Esophagus squamous epithelium (tissue), 5 donors: Measurements from ENCODE around the gene ANO2. TPM values are rescaled to one million over a fixed set of nuclear protein-coding genes. Genes with fewer than 3 reads are reported as not detected.

ENCODE experiments used
- DNase-seq: peaks from one replicate; lab custom pipeline; 2025; lab: John Stamatoyannopoulos, UW
- H3K27ac ChIP-seq, 4 donors: fragments of 200-600 bp; sonication (generic); one replicate each; pipeline ENCODE4 v1.5.1; 2016 to 2019; ENCODE audit warnings: mild to moderate bottlenecking in 1 of 4
- H3K27me3 ChIP-seq, 4 donors: fragments of 200-600 bp; sonication (generic); 1 replicate in 3 of 4; 2 replicates in 1 of 4; pipeline versions ENCODE4 v1.5.1 to v1.6.0; 2017 to 2021; ENCODE audit warnings: antibody characterized with exemption in 1 of 4
- H3K36me3 ChIP-seq, 3 donors: fragments of 200-600 bp; sonication (generic); one replicate each; pipeline ENCODE4 v1.5.1; 2016 to 2019
- H3K4me1 ChIP-seq, 3 donors: fragments of 200-600 bp; sonication (generic); one replicate each; pipeline ENCODE4 v1.5.1; 2017 to 2019
- H3K4me3 ChIP-seq, 4 donors: fragments of 200-600 bp; sonication (generic); 1 replicate in 3 of 4; 2 replicates in 1 of 4; pipeline ENCODE4 v1.5.1; 2016 to 2019; ENCODE audit warnings: mild to moderate bottlenecking in 2 of 4, moderate library complexity in 1 of 4
- H3K9me3 ChIP-seq, 3 donors: fragments of 200-600 bp; sonication (generic); one replicate each; pipeline ENCODE4 v1.5.1; 2016 to 2019
- POLR2A ChIP-seq, 4 donors: fragments of 450-650 bp; IDR thresholded peaks; one replicate each; pipeline ENCODE4 v1.6.1; 2017; ENCODE audit warnings: antibody characterized with exemption in 4 of 4, mild to moderate bottlenecking in 4 of 4, moderate library complexity in 3 of 4
- WGBS, 2 donors: methylation state at CpG; one replicate each; pipeline ENCODE4 v1.1.5; 2018; 5-methylcytosine and 5-hydroxymethylcytosine counted together
- intact Hi-C: fragments of 100-400 bp; cut with DNase I; formaldehyde crosslinking; loops from one replicate; pipeline ENCODE4 v1.15.0; 2022
- total RNA-seq, 4 donors: library from RNA; depleted of rRNA; stranded (reverse); fragments of >200 nt; gene quantifications; one replicate each; pipeline ENCODE4 v1.1.0, GENCODE V29; 2016
- TF ChIP-seq, protein P1 (sequence below), 6 experiments: fragments of 450-650 bp in 4 of 6; fragments of 200-600 bp in 2 of 6; sonication (generic) in 2 of 6; IDR thresholded peaks; one replicate each; pipeline ENCODE4 v1.5.1; 2016 to 2019; ENCODE audit warnings: antibody characterized with exemption in 6 of 6, mild to moderate bottlenecking in 4 of 6, moderate library complexity in 4 of 6
- donor health status: DM: yes; HTN: yes; CAD: no.

The ANO2 gene
- total RNA-seq: 10 to 100 TPM in 1 of 4 donors, 1 to 10 TPM in 2, under 1 TPM in 1; 0.49 to 11.8 (median 3.1) TPM

DNA sequence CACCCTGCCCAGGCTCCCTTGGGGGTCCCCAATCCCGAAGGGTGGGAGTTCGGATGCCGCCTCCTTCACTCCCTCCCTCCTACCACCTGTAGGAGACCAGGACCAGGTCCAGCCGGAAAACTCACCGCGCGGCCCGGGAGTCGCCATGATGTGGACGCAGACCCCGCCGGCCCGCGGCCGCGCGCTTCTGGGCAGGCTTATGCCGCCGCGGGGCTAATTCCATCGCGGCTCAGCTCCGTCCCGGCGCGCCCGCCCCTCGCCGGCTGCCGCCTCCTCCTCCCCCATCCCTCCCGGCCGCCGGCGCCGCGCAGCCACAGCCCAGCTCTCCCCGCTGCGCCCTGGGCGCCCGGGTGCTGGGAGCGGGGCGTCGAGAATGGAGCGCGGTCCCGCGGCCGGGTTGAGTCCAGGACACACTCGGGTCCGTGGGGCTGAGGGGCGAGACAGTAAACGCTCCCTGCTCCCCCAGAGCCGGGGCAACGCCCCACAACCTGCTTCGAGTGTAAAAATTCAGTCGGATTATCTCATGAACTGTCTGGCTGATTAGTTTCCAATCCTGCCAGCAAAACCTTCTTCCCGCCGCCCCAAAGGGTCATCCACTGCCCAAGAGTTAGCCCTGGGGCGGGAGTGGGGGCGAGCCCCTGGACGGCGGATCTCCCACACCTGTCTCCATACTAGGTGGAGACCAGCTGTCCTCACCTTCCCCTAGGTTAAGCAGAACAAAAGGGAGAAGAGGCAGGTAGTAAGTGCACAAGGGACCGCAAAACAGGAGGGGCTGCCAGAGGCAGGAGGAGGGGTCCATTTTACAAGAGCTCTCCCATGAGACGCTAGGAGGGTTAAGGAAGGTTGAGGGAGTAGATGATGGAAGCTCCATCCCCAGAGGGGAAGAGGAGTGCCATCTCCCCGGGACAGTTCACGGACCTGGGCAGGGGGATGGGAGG lies at the start of gene ANO2:
Gene ANO2 (minus strand): TSS at position 189 of the 938 bp plus-strand sequence. CDS start 42 bp downstream, at position 147.
- Histone ChIP-seq H3K27me3 (peaks cover 0 to 73% (median 3%) of the 10 kb centered on the region in 4 donors), H3K27ac (no peak within 1 kb of the TSS), H3K9me3 (no peaks in the 10 kb centered on the region), H3K4me1 (peaks cover 6 to 17% (median 9%) of the 10 kb centered on the region in 3 donors), H3K4me3 (peak within 1 kb of the TSS; percentile 11 to 62 (median 30)), H3K36me3 (peaks cover 0 to 25% (median 0%) of the 10 kb centered on the region in 3 donors)
- TF ChIP-seq, protein P1, sequence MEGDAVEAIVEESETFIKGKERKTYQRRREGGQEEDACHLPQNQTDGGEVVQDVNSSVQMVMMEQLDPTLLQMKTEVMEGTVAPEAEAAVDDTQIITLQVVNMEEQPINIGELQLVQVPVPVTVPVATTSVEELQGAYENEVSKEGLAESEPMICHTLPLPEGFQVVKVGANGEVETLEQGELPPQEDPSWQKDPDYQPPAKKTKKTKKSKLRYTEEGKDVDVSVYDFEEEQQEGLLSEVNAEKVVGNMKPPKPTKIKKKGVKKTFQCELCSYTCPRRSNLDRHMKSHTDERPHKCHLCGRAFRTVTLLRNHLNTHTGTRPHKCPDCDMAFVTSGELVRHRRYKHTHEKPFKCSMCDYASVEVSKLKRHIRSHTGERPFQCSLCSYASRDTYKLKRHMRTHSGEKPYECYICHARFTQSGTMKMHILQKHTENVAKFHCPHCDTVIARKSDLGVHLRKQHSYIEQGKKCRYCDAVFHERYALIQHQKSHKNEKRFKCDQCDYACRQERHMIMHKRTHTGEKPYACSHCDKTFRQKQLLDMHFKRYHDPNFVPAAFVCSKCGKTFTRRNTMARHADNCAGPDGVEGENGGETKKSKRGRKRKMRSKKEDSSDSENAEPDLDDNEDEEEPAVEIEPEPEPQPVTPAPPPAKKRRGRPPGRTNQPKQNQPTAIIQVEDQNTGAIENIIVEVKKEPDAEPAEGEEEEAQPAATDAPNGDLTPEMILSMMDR (IDR thresholded peaks at IDR 0.05): no peak
- no peak for TF ChIP-seq POLR2A (IDR thresholded peaks at IDR 0.05)
- WGBS, 2 donors: 6 to 43% methylated on average over 16 to 22 of the region's 66 CpGs
- intact Hi-C loops: no loop called here
- DNase-seq: no peak

- Histone ChIP-seq H3K27ac (no peak overlapping the region), H3K27me3 (no peaks in the 10 kb centered on the region), H3K4me3 (no peak overlapping the region), H3K9me3 (no peaks in the 10 kb centered on the region), H3K4me1 (peaks cover 0 to 8% (median 0%) of the 10 kb centered on the region in 3 donors), H3K36me3 (peaks cover 0 to 62% (median 0%) of the 10 kb centered on the region in 3 donors)
- intact Hi-C loops: loop anchor here (5.0 kb wide), 1 partner anchor 53 kb away; no protein-coding TSS in a partner anchor
- WGBS, 2 donors: 84 to 93% methylated on average over 3 of the region's 3 CpGs
- DNase-seq: no peak
- TF ChIP-seq POLR2A (IDR thresholded peaks at IDR 0.05): no peak
- TF ChIP-seq, protein P1 (IDR thresholded peaks at IDR 0.05): no peak
Measured at GRCh38 chr12:5989621-5990020, 44.6 kb upstream of the ANO2 start.

DNA sequence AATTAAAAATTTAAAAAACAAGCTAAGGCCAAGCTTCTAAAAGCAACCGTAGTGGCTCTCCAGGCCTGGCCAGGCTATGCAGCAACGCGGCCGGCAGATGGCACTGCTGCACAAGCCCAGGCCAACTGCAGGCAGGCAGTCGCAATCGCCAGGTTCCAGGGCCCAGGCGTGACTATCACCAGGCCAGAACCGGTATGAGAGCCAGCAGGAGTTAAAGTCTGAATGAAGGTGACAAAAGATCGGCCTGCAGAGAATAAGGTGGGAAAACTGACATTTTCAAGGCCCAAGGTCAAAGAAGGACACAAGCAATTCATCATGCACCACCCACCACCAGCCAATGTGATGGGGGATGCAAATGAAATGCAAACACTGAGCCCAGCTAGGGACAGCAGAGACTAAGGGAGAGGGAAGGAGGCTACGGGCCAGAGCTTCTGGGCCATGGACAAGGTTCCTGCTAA lies 43.6 kb upstream of the ANO2 start:
- TF ChIP-seq, protein P1 (IDR thresholded peaks at IDR 0.05): peak; percentile 88 to 97 (median 96)
- TF ChIP-seq POLR2A (IDR thresholded peaks at IDR 0.05): no peak
- no peak overlapping the region for H3K27ac ChIP-seq
- no peak for DNase-seq
- intact Hi-C loops: loop anchor here (5.0 kb wide), 1 partner anchor 54 kb away; no protein-coding TSS in a partner anchor
- peaks cover 0 to 4% (median 0%) of the 10 kb centered on the region in 3 donors for H3K4me1 ChIP-seq
- no peaks in the 10 kb centered on the region for H3K9me3 ChIP-seq
- WGBS, 2 donors: 5 to 6% methylated on average over 8 to 10 of the region's 10 CpGs
- H3K4me3 ChIP-seq: no peak overlapping the region
- H3K36me3 ChIP-seq: peaks cover 0 to 57% (median 0%) of the 10 kb centered on the region in 3 donors
- H3K27me3 ChIP-seq: no peaks in the 10 kb centered on the region

GRCh38 chr12:5988088-5988487 lies 43.0 kb upstream of the ANO2 start:
- intact Hi-C loops: loop anchor here (5.0 kb wide), 1 partner anchor 54 kb away; no protein-coding TSS in a partner anchor
- Histone ChIP-seq H3K4me1 (peaks cover 0 to 4% (median 0%) of the 10 kb centered on the region in 3 donors), H3K27ac (no peak overlapping the region), H3K9me3 (no peaks in the 10 kb centered on the region), H3K36me3 (peaks cover 0 to 51% (median 0%) of the 10 kb centered on the region in 3 donors), H3K27me3 (no peaks in the 10 kb centered on the region), H3K4me3 (no peak overlapping the region)
- TF ChIP-seq, protein P1 (IDR thresholded peaks at IDR 0.05): no peak
- TF ChIP-seq POLR2A (IDR thresholded peaks at IDR 0.05): no peak
- no peak for DNase-seq
- WGBS, 2 donors: 61 to 70% methylated on average over 10 of the region's 10 CpGs
